Activated naive CD8-positive, alpha-beta T cell (primary cell): Measurements from ENCODE around the gene MEGF6.
"Not testable (repeated sequence)": the region's sequence is repeated elsewhere in the genome, so short reads cannot be mapped to it uniquely, and the experiment has no call there.

Experiments used
- H3K27ac Mint-ChIP-seq: one replicate; pipeline ENCODE4 v1.8.0; 2021; ENCODE audit warnings: mixed read lengths
- H3K27me3 Mint-ChIP-seq: one replicate; pipeline ENCODE4 v1.8.0; 2021; ENCODE audit warnings: mixed read lengths
- H3K36me3 Mint-ChIP-seq: one replicate; pipeline ENCODE4 v1.8.0; 2021; ENCODE audit warnings: mixed read lengths
- H3K4me1 Mint-ChIP-seq: one replicate; pipeline ENCODE4 v1.8.0; 2021; ENCODE audit warnings: low read depth, mixed read lengths
- H3K4me3 Mint-ChIP-seq: one replicate; pipeline ENCODE4 v1.8.0; 2021; ENCODE audit warnings: mild to moderate bottlenecking, mixed read lengths
- H3K9me3 Mint-ChIP-seq: one replicate; pipeline ENCODE4 v1.8.0; 2021; ENCODE audit warnings: low read depth, mixed read lengths

MEGF6 gene

GRCh38 chr1:3626025-3626424, 14.7 kb upstream of the MEGF6 start:
- H3K9me3 Mint-ChIP-seq: no peaks in the 10 kb centered on the region
- no peaks in the 10 kb centered on the region for H3K27me3 Mint-ChIP-seq
- H3K4me1 Mint-ChIP-seq: peaks cover 35% of the 10 kb centered on the region
- H3K4me3 Mint-ChIP-seq: peak overlapping the region; percentile 80
- no peaks in the 10 kb centered on the region for H3K36me3 Mint-ChIP-seq
- H3K27ac Mint-ChIP-seq: peak overlapping the region; percentile 34

DNA sequence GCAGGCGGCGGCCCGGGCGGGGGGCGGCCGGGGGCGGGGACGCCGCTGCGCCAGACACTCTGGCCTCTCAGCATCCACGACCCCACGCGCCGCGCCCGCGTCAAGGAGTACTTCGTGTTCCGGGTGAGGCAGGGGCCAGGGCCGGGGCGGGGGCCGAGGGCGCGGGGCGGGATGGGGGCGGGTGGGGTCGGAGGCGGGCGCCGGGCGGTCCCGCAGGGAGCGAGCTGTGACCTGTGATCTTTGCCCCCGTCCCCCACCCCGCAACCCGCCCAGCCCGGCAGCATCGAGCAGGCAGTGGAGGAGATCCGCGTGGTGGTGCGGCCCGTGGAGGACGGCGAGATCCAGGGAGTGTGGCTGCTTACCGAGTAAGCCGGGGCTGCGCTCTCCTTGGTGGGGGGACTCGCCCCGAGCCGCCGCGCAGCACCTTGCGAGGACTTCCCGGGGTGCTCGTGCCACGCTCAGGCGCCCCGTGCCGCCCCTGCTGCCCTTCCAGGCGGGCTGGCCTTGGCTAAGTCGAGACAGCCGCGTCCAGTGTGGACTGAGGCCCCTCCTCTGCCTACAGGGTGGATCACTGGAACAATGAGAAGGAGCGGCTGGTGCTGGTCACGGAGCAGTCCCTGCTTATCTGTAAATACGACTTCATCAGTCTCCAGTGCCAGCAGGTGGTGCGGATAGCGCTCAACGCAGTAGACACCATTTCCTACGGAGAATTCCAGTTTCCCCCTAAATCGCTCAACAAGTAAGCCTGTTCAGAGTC, 14.0 kb upstream of the MEGF6 start:
- no peaks in the 10 kb centered on the region for H3K9me3 Mint-ChIP-seq

GRCh38 chr1:3624200-3625136, 13.2 kb upstream of the MEGF6 start, which contains the start of gene TPRG1L:
TPRG1L (plus strand) TSS chr1:3625015; CDS start chr1:3625073, 58 bp downstream.
- Mint-ChIP-seq H3K27me3 (no peaks in the 10 kb centered on the region), H3K4me3 (peak within 1 kb of the TSS; percentile 93), H3K27ac (peak within 1 kb of the TSS; percentile 75), H3K9me3 (no peaks in the 10 kb centered on the region), H3K4me1 (peaks cover 41% of the 10 kb centered on the region), H3K36me3 (no peaks in the 10 kb centered on the region)

More for the DNA sequence above, 14.0 kb upstream of the MEGF6 start:
- peak overlapping the region; percentile 34 for H3K27ac Mint-ChIP-seq
- no peaks in the 10 kb centered on the region for H3K27me3 Mint-ChIP-seq
- H3K4me1 Mint-ChIP-seq: peaks cover 39% of the 10 kb centered on the region
- no peaks in the 10 kb centered on the region for H3K36me3 Mint-ChIP-seq
- H3K4me3 Mint-ChIP-seq: peak overlapping the region; percentile 93

DNA sequence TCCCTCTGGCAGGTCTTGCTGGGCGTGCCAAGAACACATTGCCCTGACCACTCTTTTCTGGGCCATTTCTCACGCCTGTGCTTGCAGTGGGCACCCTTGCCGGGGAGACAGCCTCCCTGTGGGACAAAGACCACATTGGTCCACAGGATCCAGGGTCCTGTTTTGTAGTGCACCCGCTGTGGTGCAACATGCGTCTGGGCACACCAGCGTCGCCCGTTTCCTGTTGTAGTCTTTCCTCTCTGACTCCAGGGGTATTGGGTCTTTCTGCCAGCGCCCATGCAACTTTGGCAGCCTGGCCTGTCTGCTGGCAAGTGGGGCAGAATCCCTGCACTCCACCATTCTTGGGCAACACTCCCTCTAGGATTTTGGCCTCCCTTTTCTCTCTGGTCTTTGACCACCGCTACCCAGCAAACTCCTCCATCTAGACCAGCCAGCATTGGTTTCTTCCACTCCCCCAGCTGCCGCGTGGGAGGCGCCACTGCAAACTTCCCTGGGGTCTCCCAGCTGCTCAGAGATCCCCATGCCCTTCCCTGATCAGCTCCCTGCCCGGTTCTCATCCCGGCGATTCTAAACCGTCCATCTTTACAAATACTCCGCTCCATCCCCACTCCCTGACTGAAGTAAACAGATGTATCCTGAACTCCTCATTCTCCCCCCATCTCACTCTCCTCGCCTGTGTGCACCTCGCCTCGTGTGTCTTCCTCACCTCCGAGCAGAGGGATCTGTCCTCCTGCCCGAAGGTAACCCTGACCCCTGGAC, 12.3 kb upstream of the MEGF6 start:
- no peaks in the 10 kb centered on the region for H3K9me3 Mint-ChIP-seq
- peak overlapping the region; percentile 16 for H3K27ac Mint-ChIP-seq
- H3K4me3 Mint-ChIP-seq: peak overlapping the region; percentile 93
- H3K27me3 Mint-ChIP-seq: no peaks in the 10 kb centered on the region
- H3K4me1 Mint-ChIP-seq: peaks cover 49% of the 10 kb centered on the region
- H3K36me3 Mint-ChIP-seq: no peaks in the 10 kb centered on the region

GRCh38 chr1:3622102-3622501, 10.8 kb upstream of the MEGF6 start:
- peaks cover 49% of the 10 kb centered on the region for H3K4me1 Mint-ChIP-seq

DNA sequence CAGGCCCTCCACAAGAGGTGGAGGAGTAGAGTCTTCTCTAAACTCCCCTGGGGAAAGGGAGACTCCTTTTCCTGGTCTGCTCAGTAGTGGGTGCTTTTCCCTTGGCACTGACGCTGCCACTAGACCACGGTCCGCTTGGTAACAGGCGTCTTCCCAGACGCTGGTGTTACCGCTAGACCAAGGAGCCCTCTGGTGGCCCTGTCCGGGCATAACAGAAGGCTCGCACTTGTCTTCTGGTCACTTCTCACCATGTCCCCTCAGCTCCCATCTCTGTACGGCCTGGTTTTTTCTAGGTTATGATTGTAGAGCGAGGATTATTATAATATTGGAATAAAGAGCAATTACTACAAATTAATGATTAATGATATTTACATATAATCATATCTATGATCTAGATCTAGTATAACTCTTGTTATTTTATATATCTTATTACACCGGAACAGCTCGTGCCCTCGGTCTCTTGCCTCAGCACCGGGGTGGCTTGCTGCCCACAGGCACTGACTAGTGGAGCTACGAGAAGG, 9.9 kb upstream of the MEGF6 start:
- not testable (repeated sequence) for H3K4me3 Mint-ChIP-seq, H3K9me3 Mint-ChIP-seq, H3K27ac Mint-ChIP-seq, H3K36me3 Mint-ChIP-seq, H3K27me3 Mint-ChIP-seq
- peaks cover 48% of the 10 kb centered on the region for H3K4me1 Mint-ChIP-seq

More at GRCh38 chr1:3622102-3622501, 10.8 kb upstream of the MEGF6 start:
- H3K36me3 Mint-ChIP-seq, H3K9me3 Mint-ChIP-seq, H3K27me3 Mint-ChIP-seq, H3K27ac Mint-ChIP-seq: not testable (repeated sequence)
- H3K4me3 Mint-ChIP-seq: peak overlapping the region; percentile 64

- no peaks in the 10 kb centered on the region for H3K9me3 Mint-ChIP-seq
- no peak overlapping the region for H3K27ac Mint-ChIP-seq
- H3K36me3 Mint-ChIP-seq: no peaks in the 10 kb centered on the region
- H3K4me1 Mint-ChIP-seq: peaks cover 43% of the 10 kb centered on the region
- H3K27me3 Mint-ChIP-seq: no peaks in the 10 kb centered on the region
- no peak overlapping the region for H3K4me3 Mint-ChIP-seq
These were observed 9.4 kb upstream of the MEGF6 start for GRCh38 chr1:3620708-3621107.

- H3K4me1 Mint-ChIP-seq: peaks cover 37% of the 10 kb centered on the region
- peak overlapping the region; percentile 54 for H3K27ac Mint-ChIP-seq
- no peaks in the 10 kb centered on the region for H3K27me3 Mint-ChIP-seq
- no peaks in the 10 kb centered on the region for H3K9me3 Mint-ChIP-seq
- no peaks in the 10 kb centered on the region for H3K36me3 Mint-ChIP-seq
- no peak overlapping the region for H3K4me3 Mint-ChIP-seq
These were observed 7.8 kb upstream of the MEGF6 start for GRCh38 chr1:3618881-3619671.

- H3K4me1 Mint-ChIP-seq: peaks cover 31% of the 10 kb centered on the region
- no peaks in the 10 kb centered on the region for H3K27me3 Mint-ChIP-seq
- no peak overlapping the region for H3K27ac Mint-ChIP-seq
- H3K36me3 Mint-ChIP-seq: no peaks in the 10 kb centered on the region
- H3K4me3 Mint-ChIP-seq: no peak overlapping the region
- no peaks in the 10 kb centered on the region for H3K9me3 Mint-ChIP-seq
These were observed 7.2 kb upstream of the MEGF6 start for GRCh38 chr1:3618531-3618880.

DNA sequence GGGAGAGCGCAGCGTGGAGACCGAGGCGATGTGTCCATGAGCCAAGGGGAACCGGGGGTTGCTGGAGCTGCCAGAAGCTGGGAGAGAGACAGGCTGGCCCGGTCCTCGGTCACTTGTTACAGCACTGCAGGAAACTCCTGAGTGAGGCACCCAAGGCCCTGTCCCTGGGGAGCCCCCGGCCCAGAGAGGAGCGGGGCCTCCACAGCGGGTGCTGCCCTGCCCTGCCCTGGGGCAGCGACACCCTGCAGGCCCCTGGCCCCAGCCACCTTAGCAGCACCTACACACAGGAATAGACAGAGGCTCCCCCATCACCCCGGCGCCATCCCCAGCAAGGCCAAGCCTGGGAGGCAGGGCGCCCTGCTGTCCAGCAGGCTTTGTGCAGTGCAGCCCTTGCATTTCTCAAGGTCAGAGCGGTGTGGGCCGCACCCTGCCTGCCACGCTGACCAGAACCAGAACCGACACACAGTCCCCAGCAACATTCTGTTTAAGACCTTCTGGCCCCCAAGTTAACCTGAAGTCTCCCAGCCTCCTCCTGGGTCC, 6.6 kb upstream of the MEGF6 start:
- no peaks in the 10 kb centered on the region for H3K36me3 Mint-ChIP-seq
- H3K27me3 Mint-ChIP-seq: no peaks in the 10 kb centered on the region
- H3K4me1 Mint-ChIP-seq: peaks cover 25% of the 10 kb centered on the region
- no peak overlapping the region for H3K4me3 Mint-ChIP-seq
- no peak overlapping the region for H3K27ac Mint-ChIP-seq
- H3K9me3 Mint-ChIP-seq: no peaks in the 10 kb centered on the region

GRCh38 chr1:3616861-3617260, 5.6 kb upstream of the MEGF6 start:
- Mint-ChIP-seq H3K4me3 (no peak overlapping the region), H3K27ac (no peak overlapping the region), H3K4me1 (peaks cover 18% of the 10 kb centered on the region), H3K27me3 (no peaks in the 10 kb centered on the region), H3K9me3 (no peaks in the 10 kb centered on the region), H3K36me3 (no peaks in the 10 kb centered on the region)

- no peak overlapping the region for H3K4me3 Mint-ChIP-seq
- peaks cover 14% of the 10 kb centered on the region for H3K4me1 Mint-ChIP-seq
- no peaks in the 10 kb centered on the region for H3K36me3 Mint-ChIP-seq
- H3K9me3 Mint-ChIP-seq: no peaks in the 10 kb centered on the region
- no peak overlapping the region for H3K27ac Mint-ChIP-seq
- peaks cover 2% of the 10 kb centered on the region for H3K27me3 Mint-ChIP-seq
These were observed 3.7 kb upstream of the MEGF6 start for GRCh38 chr1:3614755-3615742.

DNA sequence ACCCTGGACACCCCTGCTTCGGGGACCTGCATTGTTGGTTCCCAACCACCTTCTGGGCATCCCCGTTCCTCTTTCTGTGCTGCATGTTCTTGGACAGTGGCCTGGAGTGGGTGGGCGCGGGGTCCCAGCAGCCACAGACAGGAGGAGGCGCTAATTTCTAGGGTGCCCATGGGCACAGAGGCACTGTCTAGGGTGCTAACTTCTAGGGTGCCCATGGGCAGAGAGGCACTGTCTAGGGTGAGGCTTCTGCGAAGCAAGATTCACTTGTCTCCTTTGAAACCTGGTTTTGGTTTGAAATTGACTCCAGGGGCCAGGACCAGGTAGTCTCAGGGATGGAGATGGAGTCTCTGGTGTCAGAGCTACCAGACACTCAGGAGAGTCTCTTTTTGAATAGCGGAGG, 815 bp upstream of the MEGF6 start:
- H3K27me3 Mint-ChIP-seq: peaks cover 5% of the 10 kb centered on the region
- no peaks in the 10 kb centered on the region for H3K9me3 Mint-ChIP-seq
- H3K4me3 Mint-ChIP-seq: peak overlapping the region; percentile 69
- H3K27ac Mint-ChIP-seq: no peak overlapping the region
- H3K4me1 Mint-ChIP-seq: peaks cover 4% of the 10 kb centered on the region
- H3K36me3 Mint-ChIP-seq: no peaks in the 10 kb centered on the region
